GM18526 (cell line): ENCODE data around the gene ELMO1.

Experiments
- POLR2A ChIP-seq: IDR thresholded peaks from 3 replicates; pipeline ENCODE4 v1.6.1; 2011; ENCODE audit not compliant: insufficient read length; ENCODE audit errors: extremely low read depth

ELMO1 gene

DNA sequence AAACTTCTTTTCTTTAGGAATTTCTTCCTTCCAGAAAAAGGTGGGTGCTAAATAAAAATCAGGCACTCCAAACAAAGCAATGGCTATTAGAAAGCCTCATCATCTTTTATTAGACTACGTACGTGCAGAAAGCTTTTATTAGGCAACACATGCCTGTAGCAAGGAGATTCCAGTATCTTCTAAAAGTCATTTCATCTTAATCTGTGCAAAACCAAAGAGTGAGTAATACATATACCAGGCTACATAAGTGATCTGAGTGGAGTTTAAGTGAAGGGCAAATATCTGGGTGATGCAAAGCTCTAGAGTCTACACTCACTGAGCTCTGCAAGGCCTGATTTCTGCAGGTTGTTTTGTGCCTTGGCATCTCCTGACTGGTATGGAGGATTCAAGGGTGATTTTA is 231.7 kb downstream of the ELMO1 start:
- TF ChIP-seq POLR2A = no peak

DNA sequence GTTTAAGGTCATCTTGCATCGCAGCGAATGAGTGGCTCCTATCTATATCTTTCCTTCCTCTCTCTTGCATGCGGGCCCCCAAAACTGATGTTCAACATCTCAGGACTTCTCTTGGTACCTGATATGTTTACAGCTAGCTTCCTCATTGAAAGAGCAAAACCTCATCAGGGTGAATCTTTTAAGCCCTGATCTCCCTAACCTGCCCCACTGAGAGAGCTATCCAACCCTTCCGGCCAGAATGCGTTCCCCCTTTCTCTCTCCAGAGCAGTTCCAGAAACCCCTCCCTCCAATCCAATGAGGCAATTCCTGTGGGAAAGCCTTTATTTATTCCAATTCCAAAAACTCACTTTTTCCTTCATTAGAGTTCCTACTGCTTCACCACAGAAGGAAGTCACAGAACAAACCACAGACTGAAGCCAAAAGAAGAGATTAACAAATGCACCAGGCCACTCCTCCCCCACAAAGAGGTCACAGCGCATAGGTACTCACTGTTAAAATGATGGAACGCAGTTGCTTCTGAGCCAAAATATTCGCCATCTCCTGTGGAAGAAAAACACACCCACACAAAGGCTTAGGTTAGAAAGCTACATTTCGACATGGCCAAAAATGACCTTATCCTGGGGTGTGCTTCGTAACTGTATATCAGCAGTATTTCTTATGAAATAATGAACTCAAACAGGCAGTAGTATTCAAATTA is 232.4 kb downstream of the ELMO1 start:
- no peak for TF ChIP-seq POLR2A

DNA sequence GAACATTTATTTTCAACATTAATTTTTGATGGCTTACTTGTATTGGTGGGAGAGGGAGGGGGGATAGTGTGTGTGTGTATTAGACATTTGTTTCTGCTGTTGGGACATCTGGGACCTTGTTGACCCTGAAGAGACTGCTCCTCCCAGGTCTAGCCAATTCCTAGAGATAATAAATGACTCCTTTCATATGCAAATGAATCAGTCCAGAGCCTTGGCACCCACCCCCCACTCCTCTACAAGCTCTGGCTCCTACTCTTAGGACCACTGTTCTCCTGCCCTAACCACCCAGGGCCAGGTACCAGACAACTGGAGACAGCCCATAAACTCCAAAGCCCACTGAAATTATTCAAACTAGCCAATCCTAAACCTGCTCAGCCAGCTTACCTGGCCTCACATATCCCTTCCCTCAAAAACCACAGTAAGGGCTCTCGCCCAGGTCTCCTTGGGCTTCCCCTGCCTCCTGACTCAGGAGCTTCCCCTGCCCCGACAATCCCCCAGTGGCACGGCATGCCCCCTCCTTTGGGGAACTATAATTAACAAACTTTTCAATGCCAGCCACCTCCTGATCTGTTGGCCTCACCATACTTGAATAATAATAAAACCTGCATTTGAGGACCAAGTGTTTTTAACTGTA is 233.3 kb downstream of the ELMO1 start:
- no peak for TF ChIP-seq POLR2A

DNA sequence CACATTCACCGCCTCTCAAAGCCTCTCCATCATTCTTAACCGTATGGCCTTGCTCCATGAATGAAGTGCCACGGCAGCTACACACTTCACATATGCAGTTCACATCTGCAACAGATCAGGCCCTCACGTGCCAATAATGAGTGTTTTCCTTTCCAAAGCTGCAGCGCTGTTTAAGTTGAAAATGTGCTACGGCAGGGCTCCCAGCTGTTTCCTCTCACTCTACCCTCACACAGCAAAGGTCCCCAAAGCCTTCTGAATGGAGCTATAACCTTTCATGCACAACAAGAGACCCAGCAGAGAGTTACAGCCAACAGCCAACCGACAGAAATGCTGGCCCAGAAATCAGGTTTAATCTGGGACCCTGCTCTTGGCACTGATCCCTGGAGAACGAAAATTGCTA is 236.1 kb downstream of the ELMO1 start:
- no peak for TF ChIP-seq POLR2A

DNA sequence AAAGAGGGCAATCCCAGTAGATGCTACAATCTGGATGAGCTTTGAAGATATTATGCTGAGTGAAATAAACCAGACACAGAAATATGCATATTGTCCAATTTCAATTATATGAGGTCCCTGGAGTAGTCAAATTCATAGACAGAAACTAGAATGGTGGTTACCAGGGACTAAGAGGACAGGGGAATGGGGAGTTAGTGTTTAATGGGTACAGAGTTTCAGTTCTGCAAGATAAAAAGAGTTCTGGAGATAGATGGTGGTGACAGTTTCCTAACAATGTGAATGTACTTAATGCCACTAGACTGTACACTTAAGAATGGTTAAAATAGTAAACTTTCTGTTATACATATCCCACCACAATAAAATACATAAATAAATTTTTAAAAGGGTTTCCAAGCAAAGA is 236.6 kb downstream of the ELMO1 start:
- TF ChIP-seq POLR2A = no peak

DNA sequence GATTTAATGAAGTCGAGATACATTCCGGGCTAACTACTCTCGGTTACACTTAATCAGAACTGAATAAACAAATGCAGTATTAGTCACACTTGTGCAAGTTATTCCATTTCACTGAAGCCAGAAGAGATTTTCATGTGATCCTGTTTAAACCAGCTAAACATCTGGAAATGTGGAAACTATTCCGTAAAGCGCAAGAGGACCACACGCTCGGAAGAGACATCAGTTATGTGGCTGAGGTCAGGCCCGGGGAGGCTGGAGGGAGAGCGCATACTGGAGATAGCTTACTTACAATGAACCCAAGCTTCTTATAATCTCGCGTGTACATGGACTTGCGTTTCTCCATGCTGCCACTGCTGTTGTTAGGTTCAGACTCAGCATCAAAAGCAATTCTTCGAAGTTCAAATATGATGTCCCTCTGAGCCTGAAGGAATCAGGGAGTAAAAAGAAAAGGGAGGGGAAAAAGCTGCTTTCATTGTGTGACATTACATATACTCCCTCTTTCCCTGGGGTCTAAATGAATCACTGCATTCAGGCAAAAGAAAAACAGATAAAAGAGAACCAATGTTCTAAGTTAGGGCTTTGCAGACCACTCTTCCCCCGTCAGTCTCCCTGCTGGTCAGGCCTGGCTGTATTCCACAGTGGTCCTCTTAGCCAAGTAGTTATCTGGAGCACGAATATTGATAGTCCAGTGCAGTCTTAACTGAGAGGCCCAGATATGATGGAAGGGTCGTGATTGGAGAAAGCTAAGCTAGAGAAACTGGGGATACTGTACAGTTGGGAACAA is 237.4 kb downstream of the ELMO1 start:
- no peak for TF ChIP-seq POLR2A

DNA sequence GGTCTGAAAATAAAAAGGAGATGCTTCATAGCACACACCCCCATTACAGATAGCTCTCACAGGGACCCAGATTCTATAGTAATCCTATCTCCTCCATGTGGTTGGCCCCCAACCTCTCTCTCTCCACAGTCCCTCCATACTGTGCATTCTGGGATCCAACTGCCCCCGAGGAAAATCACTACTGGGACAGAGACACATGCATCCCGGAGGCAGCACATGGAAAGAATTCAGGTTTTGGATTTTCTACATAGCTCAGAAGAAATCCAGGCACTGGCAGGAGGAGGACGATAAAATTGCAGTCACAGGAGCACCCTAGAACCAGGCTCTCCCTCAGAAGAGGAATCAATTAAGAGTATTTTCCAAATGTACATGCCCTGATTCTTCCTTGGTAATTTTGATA is 239.5 kb downstream of the ELMO1 start:
- TF ChIP-seq POLR2A = no peak

DNA sequence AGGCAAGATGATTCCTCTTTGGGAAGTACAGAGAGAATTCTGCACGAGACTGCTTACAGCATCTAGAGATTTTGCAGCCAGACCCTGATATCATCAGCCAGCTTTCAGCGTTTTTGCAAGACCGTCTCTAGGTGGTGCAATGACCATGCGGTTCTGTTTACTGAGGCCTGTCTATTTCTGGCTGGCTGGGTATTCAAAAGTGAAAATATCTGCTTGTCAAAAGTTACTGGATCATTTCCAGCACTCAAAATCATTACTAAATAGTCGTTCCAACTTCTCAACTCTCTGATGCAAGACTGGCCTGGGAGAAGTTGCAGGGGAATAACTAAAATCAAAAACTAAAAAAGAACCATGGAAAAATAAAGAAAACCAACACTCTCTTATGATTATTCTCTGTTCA is 240.1 kb downstream of the ELMO1 start:
- no peak for TF ChIP-seq POLR2A

DNA sequence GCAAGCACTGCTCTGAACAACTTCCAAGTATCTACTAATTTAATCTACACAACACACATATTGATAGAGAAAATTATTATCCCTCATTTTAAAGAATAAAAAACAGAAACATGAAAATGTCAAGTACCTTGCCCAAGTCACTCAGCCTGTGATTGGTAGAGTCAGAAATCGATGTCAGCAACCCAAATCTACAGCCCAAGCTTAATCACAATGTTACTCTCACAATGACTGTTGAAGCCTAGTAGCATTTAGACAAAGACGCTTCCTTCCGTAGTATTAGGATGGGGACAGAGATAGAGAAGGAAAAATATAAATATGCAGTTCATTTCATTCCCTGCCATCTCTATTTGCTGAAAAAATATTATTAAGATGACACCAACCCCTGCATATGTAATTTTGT is 242.5 kb downstream of the ELMO1 start:
- TF ChIP-seq POLR2A = no peak

DNA sequence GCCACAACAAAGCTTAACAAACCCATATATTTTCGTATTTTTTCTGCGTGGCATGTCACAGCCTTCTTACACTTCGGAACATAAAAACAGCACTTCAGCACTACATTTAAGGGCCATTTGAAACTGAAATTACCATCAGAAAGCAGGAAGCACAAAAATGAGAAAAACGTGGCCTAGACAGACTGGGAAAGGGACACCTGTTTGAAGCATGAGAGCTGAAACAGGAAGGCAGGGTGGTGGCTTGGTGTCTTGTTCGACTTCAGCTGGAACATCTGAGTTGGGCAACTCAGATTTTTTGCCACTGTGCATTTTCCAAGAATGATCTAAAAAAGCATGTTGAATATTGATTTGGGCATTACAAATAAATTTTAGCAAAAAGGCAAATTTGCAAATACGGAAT is 243.2 kb downstream of the ELMO1 start:
- TF ChIP-seq POLR2A = no peak

DNA sequence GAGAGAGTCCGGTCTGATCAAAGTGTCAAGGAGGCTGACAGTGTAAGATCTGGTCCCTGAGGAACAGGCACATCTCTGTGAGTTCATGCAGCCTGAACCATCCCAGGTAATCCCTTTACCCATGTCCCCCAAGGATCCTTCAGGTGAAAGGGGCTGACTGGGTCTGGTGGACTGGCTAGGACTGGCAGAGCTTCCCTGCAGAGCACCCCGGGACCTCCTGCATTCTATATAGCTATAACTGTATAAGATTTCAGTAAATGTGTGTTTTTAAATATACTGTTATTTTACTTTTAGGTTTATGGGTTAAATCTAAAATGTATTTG is 246.8 kb downstream of the ELMO1 start:
- TF ChIP-seq POLR2A = no peak

DNA sequence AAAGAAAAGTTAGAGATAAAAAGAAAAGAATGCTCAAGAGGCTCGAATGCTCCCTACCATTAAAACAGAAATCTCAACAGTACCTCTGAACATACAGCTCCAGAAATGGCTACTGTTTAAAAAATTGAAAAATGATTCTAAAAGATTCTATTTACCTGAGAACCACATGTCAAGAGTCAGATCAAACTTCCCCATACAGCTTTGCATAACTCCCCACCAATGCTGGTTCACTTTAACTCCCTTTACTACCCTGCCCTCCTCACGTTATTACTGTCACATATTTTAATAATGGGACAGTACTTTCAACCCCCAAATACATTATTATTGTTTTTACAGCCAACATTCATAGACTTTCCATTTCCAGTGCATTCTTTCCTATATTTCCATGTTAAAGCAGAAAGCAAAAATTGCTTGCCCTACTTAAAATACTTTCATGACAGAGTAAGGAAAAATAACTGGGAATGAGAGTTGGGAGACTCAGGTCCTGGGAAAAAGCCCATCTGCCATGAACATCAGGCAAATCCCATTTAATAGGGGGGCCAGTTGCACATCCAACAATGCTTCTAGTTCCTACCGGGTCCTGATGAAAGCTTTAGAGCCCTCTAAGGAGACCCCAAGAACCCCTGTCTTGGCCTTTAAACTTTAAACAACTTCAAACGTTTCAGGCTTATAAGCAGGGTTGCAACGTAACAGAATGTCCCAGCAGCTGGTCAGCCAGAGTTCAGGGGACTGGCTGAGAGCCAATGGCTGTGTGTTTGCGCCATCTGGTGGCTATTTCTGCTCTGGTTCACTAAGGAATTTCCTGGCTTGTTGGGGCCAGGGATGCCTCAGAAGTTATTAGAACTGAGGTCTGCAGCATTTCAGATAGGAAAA is 247.4 kb downstream of the ELMO1 start:
- no peak for TF ChIP-seq POLR2A

DNA sequence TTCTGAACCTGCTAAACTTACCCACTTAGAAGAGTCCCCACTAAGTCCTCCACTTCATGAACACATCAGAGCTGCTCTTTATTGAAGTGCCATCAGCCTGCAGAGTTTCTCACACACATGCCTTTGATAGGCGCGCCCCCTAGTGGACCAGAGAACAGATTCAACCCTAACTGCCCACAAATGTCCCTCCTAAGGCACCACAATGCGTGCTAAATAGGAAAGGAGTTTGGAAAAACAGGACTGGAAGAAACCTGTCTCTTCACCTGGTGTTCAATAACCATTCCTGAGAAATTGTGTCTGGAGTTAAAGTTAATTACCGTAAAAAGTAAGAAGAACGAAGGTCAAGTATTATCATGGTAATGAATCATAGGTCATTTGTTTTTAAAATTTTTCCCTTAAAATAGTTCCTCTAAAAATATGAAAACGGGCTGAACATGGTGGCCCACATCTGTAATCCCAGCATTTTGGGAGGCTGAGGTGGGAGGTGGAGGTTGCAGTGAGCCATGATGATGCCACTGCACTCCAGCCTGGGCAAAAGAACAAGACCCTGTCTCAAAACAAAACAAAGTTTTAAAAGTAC is 249.7 kb downstream of the ELMO1 start:
- TF ChIP-seq POLR2A = no peak

DNA sequence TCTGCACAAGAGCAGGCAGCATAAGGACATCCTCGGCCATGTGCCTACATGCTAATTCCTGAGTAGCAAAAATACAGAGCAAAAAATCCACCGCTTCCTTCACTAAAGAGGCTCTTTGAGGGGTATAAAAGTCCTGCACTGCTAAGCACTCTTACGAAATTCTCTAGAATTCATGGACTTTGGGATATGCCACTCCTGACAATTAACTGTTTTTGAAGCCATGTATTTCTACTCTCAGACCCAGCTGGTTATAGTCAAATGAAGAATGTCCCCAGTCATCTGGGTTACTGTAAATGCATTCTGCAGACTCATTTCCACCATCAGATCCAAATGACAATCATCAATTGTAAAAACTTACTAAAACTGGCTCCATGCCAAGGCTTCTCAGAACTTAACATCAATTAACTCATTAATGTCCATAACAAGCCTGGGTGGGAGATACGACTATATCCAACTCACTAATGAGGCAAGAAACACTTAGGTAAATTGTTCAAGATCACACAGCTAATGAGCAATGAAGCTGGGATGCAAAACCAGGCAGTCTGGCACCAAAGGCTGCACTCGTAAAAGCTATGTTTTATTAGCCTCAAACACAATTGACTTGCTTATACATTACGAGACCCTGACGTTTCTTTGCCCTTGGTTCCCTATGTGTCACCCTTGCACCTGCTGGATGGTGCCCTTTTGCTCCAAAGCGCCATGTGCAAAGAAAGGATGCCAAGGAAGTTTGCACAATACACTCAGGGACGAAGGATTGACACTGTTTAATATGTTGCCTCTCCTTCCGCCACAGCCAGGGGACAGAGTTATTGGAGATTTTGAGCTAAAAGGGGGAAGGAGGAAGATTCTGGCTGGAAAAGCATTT is 250.4 kb downstream of the ELMO1 start:
- TF ChIP-seq POLR2A = no peak

DNA sequence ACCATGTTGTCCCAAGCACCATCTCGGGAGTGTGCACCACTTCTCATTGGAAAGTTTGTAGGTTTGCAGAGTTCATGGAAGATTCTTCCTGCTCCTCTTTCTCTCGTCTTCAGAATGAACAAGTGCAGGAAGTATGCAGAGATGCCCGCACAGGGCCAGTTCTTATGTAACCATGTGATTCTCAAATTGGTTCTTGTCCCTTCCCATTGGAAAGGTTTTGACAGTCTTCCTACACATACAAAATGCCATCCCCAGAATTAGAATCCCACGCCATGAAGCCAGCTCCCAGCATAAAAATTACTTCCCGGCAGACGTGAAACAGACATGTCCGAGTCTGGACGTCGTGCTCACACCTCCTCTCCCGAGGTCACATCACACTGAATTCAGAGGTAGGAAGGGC is 251.6 kb downstream of the ELMO1 start:
- no peak for TF ChIP-seq POLR2A

DNA sequence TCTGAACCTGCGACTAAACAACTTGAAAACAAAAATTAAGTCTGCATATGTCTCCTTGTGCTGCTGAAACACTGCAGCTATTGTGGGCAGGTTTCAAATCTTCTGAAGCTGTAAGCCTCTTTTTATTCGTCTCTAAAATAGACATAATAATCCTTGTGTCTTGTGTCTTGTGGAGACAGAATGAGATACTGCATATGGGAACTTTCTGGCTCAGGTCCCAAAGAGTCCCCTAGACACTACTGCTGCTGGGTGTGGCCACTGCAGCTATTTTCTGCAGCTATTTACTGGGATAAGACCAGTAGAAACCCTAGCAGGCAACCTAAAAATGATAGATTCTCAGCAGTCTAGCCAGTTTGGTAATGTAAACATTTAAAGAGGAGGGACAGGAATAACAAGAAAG is 252.0 kb downstream of the ELMO1 start:
- no peak for TF ChIP-seq POLR2A
